Activated B cell treated with CpG ODN at 0.5 μM for 24 hours (primary cell): Measurements from ENCODE around the gene STK17B. TPM values are rescaled to one million over a fixed set of nuclear protein-coding genes. Genes with fewer than 3 reads are reported as not detected.

Experiments used
- ATAC-seq: fragments of 200-7000 bp; cut with Tn5 transposase; one replicate; pipeline ENCODE4 v1.10.0; 2021; ENCODE audit warnings: low read depth, mild to moderate bottlenecking, moderate library complexity
- CTCF ChIA-PET: fragments of 350-600 bp; sonication (Branson Sonifier 250); formaldehyde crosslinking; loops from one replicate; lab custom pipeline; 2021; ENCODE audit warnings: antibody characterized with exemption; lab: Charles Lee
- POLR2A ChIA-PET: fragments of 350-600 bp; sonication (Branson Sonifier 250); formaldehyde crosslinking; loops from one replicate; lab custom pipeline; 2021; ENCODE audit warnings: antibody characterized with exemption; lab: Charles Lee
- DNase-seq: peaks from one replicate; pipeline ENCODE4 v3.0.0; 2022
- H3K27ac Mint-ChIP-seq: one replicate; pipeline ENCODE4 v1.8.0; 2020; ENCODE audit warnings: mixed read lengths
- H3K27me3 Mint-ChIP-seq: one replicate; pipeline ENCODE4 v1.8.0; 2021; ENCODE audit warnings: mixed read lengths
- H3K36me3 Mint-ChIP-seq: one replicate; pipeline ENCODE4 v1.8.0; 2021; ENCODE audit warnings: low read depth, mixed read lengths
- H3K4me1 Mint-ChIP-seq: one replicate; pipeline ENCODE4 v1.8.0; 2021; ENCODE audit warnings: mixed read lengths
- H3K4me3 Mint-ChIP-seq: one replicate; pipeline ENCODE4 v1.8.0; 2020; ENCODE audit warnings: mild to moderate bottlenecking, mixed read lengths
- H3K9me3 Mint-ChIP-seq: one replicate; pipeline ENCODE4 v1.8.0; 2020; ENCODE audit warnings: mixed read lengths
- intact Hi-C: fragments of 100-400 bp; cut with micrococcal nuclease; formaldehyde crosslinking; loops from one replicate; pipeline ENCODE4 v1.15.1; 2024
- total RNA-seq: library from RNA; stranded (reverse); gene quantifications from 2 replicates; pipeline ENCODE4 v1.2.3, GENCODE V29; 2022
- TF ChIP-seq, protein P1 (sequence below): fragments of 200-600 bp; IDR thresholded peaks from one replicate; pipeline ENCODE4 v1.8.0; 2022; ENCODE audit warnings: antibody characterized with exemption, mild to moderate bottlenecking

STK17B gene
- total RNA-seq, 1 donor from 2014 or later, result 226 TPM

DNA sequence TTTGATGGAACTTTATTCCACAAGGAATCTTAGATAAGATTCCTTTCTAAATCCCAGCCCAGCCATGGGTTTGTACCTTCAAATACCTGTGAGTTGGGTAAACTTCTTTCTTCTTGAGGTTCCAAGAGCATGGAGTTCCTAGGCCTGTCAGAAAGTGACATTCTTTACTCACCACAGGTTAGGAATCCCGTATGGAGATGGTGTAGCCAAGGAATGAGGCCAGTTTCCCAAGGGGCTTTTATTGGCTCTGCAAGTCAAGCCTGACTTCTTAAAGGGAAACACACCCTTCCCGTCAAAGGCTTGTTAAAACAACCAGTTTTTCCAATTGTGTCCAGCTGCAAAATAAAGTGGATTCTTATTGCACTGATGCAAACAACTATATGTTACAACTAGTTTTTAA lies 45.8 kb downstream of the STK17B start:
- Mint-ChIP-seq H3K4me1 (no peaks in the 10 kb centered on the region), H3K36me3 (peaks cover 9% of the 10 kb centered on the region), H3K27ac (no peak overlapping the region), H3K4me3 (no peak overlapping the region), H3K27me3 (no peaks in the 10 kb centered on the region), H3K9me3 (peaks cover 20% of the 10 kb centered on the region)
- ATAC-seq, result no peak
- intact Hi-C loops, result no loop called here
- ChIA-PET CTCF (no interaction called here), POLR2A (no interaction called here)
- TF ChIP-seq, protein P1, sequence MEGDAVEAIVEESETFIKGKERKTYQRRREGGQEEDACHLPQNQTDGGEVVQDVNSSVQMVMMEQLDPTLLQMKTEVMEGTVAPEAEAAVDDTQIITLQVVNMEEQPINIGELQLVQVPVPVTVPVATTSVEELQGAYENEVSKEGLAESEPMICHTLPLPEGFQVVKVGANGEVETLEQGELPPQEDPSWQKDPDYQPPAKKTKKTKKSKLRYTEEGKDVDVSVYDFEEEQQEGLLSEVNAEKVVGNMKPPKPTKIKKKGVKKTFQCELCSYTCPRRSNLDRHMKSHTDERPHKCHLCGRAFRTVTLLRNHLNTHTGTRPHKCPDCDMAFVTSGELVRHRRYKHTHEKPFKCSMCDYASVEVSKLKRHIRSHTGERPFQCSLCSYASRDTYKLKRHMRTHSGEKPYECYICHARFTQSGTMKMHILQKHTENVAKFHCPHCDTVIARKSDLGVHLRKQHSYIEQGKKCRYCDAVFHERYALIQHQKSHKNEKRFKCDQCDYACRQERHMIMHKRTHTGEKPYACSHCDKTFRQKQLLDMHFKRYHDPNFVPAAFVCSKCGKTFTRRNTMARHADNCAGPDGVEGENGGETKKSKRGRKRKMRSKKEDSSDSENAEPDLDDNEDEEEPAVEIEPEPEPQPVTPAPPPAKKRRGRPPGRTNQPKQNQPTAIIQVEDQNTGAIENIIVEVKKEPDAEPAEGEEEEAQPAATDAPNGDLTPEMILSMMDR, result no peak
- no peak for DNase-seq

DNA sequence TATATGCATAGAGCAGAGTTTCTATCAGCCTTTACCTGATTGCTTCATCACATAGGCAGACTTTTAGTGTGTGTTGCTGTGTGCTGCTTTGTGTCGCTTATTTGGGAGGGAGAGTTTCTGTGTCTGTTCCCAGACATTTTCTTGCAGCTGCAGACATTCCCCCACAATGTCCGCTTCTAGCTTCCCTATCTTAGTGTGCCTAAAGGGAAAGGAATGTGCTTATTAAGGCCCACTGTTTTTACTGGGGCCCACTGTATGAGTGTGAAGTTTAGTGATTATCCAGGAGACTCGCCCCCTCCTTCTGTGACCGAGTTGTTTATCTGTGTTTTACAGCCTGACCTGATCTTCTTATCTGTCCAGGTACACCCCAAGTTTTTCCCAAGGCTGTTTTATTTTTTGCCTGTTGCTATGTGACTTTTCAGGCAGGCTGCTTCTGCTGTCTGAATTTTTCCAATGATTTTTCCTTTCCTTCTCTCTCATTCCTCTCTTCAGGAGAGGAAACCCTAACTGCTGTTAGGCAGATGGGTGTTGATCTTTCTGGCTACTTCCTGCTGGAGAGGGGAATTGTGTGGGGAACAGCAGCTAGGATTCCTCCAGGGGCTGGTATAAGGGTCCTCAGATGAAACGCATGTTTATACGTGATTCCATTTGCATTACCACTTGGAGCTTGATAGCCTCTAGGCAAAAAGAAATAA lies 47.6 kb downstream of the STK17B start:
- ChIA-PET CTCF (no interaction called here), POLR2A (no interaction called here)
- no peak overlapping the region for H3K27ac Mint-ChIP-seq

DNA sequence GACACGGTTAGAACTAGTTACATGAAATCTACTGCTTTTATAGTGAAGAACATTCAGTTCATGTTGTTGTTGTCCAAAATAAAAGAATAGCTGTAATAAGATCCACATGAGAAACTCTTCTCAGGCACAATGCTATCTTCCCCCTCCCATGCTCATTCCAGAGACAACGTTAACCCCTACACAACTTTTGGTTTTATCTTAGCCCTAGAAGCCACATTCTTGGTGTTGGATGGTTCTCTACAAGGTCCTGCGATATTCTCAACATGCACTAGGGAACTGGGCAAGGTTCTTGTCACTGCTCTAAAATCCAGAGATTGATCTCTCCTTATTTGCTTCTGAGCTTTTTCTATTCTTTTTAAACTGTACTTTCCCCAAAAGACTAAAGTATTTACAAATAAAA lies 51.5 kb downstream of the STK17B start:
- Mint-ChIP-seq H3K36me3 (no peaks in the 10 kb centered on the region), H3K9me3 (peaks cover 3% of the 10 kb centered on the region), H3K4me1 (no peaks in the 10 kb centered on the region), H3K4me3 (no peak overlapping the region), H3K27ac (no peak overlapping the region), H3K27me3 (no peaks in the 10 kb centered on the region)
- ATAC-seq (no peak), DNase-seq (no peak)
- intact Hi-C loops, result no loop called here
- TF ChIP-seq, protein P1, result no peak
- ChIA-PET CTCF (no interaction called here), POLR2A (interaction anchor here (0.6 kb wide), 1 partner anchor 123 kb away, joined by 12 read pairs; no protein-coding TSS in a partner anchor)

More for the DNA sequence above, 47.6 kb downstream of the STK17B start:
- TF ChIP-seq, protein P1, result no peak
- no peak overlapping the region for H3K4me3 Mint-ChIP-seq
- intact Hi-C loops, result no loop called here
- peaks cover 6% of the 10 kb centered on the region for H3K36me3 Mint-ChIP-seq
- peaks cover 7% of the 10 kb centered on the region for H3K9me3 Mint-ChIP-seq
- ATAC-seq (no peak), DNase-seq (no peak)
- H3K27me3 Mint-ChIP-seq, result no peaks in the 10 kb centered on the region
- no peaks in the 10 kb centered on the region for H3K4me1 Mint-ChIP-seq

DNA sequence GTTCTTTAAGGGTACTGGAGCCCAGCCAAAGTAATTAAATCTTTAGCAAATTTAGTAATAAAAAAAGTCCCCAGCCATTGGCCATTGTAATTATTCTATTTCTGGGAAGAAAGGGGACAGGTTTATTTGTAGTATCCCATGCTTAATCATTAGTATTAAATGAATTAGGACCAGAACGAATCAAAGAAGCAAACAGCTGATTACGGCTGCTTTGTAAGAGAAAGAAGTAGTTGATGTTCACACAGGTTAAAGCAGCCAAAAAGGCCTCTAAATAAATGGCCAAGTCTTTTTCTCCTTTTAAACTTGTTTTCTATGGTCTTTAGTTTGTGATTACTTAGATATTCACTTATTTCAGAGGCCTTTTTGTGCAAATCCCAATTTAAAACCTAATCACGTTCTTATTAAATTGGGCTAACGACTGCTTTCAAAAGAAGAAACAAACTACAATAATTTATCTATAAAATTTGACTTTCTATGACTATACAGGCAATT lies 54.1 kb downstream of the STK17B start:
- no peaks in the 10 kb centered on the region for H3K36me3 Mint-ChIP-seq
- no peak overlapping the region for H3K4me3 Mint-ChIP-seq
- H3K27ac Mint-ChIP-seq, result no peak overlapping the region
- H3K9me3 Mint-ChIP-seq, result peaks cover 3% of the 10 kb centered on the region
- intact Hi-C loops, result no loop called here
- DNase-seq (no peak), ATAC-seq (no peak)
- no peaks in the 10 kb centered on the region for H3K27me3 Mint-ChIP-seq
- ChIA-PET CTCF (no interaction called here), POLR2A (no interaction called here)
- peaks cover 11% of the 10 kb centered on the region for H3K4me1 Mint-ChIP-seq
- TF ChIP-seq, protein P1, result no peak
